Fibroblast of villous mesenchyme (primary cell): ENCODE results near the gene IL1RAPL2. TPM values are rescaled to one million over a fixed set of nuclear protein-coding genes. Genes with fewer than 3 reads are reported as not detected.
A peak's percentile ranks its signal among the peaks of the same experiment; 100 is the strongest.

ENCODE experiments used
- DNase-seq: peaks from one replicate; pipeline ENCODE4 v3.0.0-alpha.2; 2010; ENCODE audit warnings: low read depth
- H3K4me3 ChIP-seq: 2 replicates; pipeline ENCODE4 v1.5.1; 2011; ENCODE audit warnings: low read depth, mild to moderate bottlenecking, low read length
- CTCF ChIP-seq: IDR thresholded peaks from 2 replicates; pipeline ENCODE4 v1.5.1; 2012; ENCODE audit warnings: low read depth, mild to moderate bottlenecking, low read length; ENCODE audit not compliant: insufficient read depth
- total RNA-seq: library from RNA; depleted of rRNA; stranded (reverse); fragments of >200 nt; gene quantifications from 2 replicates; pipeline ENCODE4 v1.2.3, GENCODE V29; 2012

Gene IL1RAPL2
- total RNA-seq, 1 donor, result 0.43 TPM

- no peak overlapping the region for H3K4me3 ChIP-seq
- TF ChIP-seq CTCF, result no peak
- DNase-seq, result no peak
Measured at GRCh38 chrX:105694839-105695238, 1128.8 kb downstream of the IL1RAPL2 start.

- no peak overlapping the region for H3K4me3 ChIP-seq
- DNase-seq, result peak; percentile 13
- TF ChIP-seq CTCF, result no peak
Measured at GRCh38 chrX:105695451-105695850, 1129.5 kb downstream of the IL1RAPL2 start.

- no peak for DNase-seq
- TF ChIP-seq CTCF, result no peak
- H3K4me3 ChIP-seq, result no peak overlapping the region
Measured at GRCh38 chrX:105696870-105697269, 1130.9 kb downstream of the IL1RAPL2 start.

- no peak for TF ChIP-seq CTCF
- DNase-seq, result no peak
- no peak overlapping the region for H3K4me3 ChIP-seq
Measured at GRCh38 chrX:105697984-105698781, 1132.2 kb downstream of the IL1RAPL2 start.

- no peak overlapping the region for H3K4me3 ChIP-seq
- peak; percentile 5 for DNase-seq
- TF ChIP-seq CTCF, result no peak
Measured at GRCh38 chrX:105700331-105700730, 1134.3 kb downstream of the IL1RAPL2 start.

- H3K4me3 ChIP-seq, result no peak overlapping the region
- TF ChIP-seq CTCF, result peak; percentile 16
- peak; percentile 5 for DNase-seq
Measured at GRCh38 chrX:105701310-105702052, 1135.5 kb downstream of the IL1RAPL2 start.
